MCF 10A (cell line): Measurements from ENCODE around the gene RNF213. TPM values are rescaled to one million over a fixed set of nuclear protein-coding genes. Genes with fewer than 3 reads are reported as not detected.

ENCODE experiments used
- BruUV-seq: library from RNA; stranded (reverse); fragments of 400-500 nt; replicated peaks from 2 replicates; lab custom pipeline; 2021; lab: Mats Ljungman, UMichigan
- CTCF ChIA-PET: fragments of 300-600 bp; sonication (Branson Sonifier 250); formaldehyde crosslinking; extraction: SDS; loops from one replicate; lab custom pipeline; 2021; ENCODE audit warnings: antibody characterized with exemption, inconsistent platforms; lab: Yijun Ruan, JAX
- POLR2A ChIA-PET: fragments of 300-600, 350-650 bp; sonication (Branson Sonifier 250); formaldehyde crosslinking; extraction: SDS; loops from one replicate; lab custom pipeline; 2020; ENCODE audit warnings: antibody characterized with exemption, inconsistent platforms; lab: Yijun Ruan, JAX
- DNase-seq: peaks from one replicate; pipeline ENCODE4 v3.0.0-alpha.2; 2018; ENCODE audit not compliant: unreplicated experiment
- H3K27ac Mint-ChIP-seq: one replicate; pipeline ENCODE4 v1.8.0; 2022; ENCODE audit warnings: mild to moderate bottlenecking, low read depth, mixed read lengths; ENCODE audit not compliant: unreplicated experiment
- H3K27me3 Mint-ChIP-seq: one replicate; pipeline ENCODE4 v1.8.0; 2022; ENCODE audit warnings: mixed read lengths; ENCODE audit not compliant: insufficient read depth, unreplicated experiment
- H3K36me3 Mint-ChIP-seq: one replicate; pipeline ENCODE4 v1.8.0; 2022; ENCODE audit warnings: mild to moderate bottlenecking, moderate library complexity, mixed read lengths; ENCODE audit not compliant: insufficient read depth, unreplicated experiment
- H3K4me1 Mint-ChIP-seq: one replicate; pipeline ENCODE4 v1.8.0; 2022; ENCODE audit warnings: mixed read lengths; ENCODE audit not compliant: insufficient read depth, unreplicated experiment
- H3K4me3 Mint-ChIP-seq: one replicate; pipeline ENCODE4 v1.8.0; 2022; ENCODE audit warnings: mild to moderate bottlenecking, moderate library complexity, mixed read lengths; ENCODE audit not compliant: unreplicated experiment
- H3K9me3 Mint-ChIP-seq: one replicate; pipeline ENCODE4 v1.8.0; 2022; ENCODE audit warnings: mixed read lengths; ENCODE audit not compliant: unreplicated experiment
- CTCF ChIP-seq: fragments of 200-600 bp; IDR thresholded peaks from one replicate; pipeline ENCODE4 v1.8.0; 2022; ENCODE audit warnings: antibody characterized with exemption, mild to moderate bottlenecking; ENCODE audit not compliant: unreplicated experiment
- intact Hi-C: fragments of 100-400 bp; cut with micrococcal nuclease; formaldehyde crosslinking; loops from 2 replicates; pipeline ENCODE4 v1.14.1; 2022
- total RNA-seq: library from RNA; stranded (reverse); gene quantifications from 2 replicates; pipeline ENCODE4 v1.2.3, GENCODE V29; 2022

Gene RNF213
- total RNA-seq, 1 experiment from 2014 or later: 50.5 TPM

GRCh38 chr17:80247561-80247960 is 13.1 kb upstream of the RNF213 start:
- no peak for TF ChIP-seq CTCF
- CTCF ChIA-PET: no interaction called here
- Mint-ChIP-seq H3K4me1 (peaks cover 1% of the 10 kb centered on the region), H3K4me3 (no peak overlapping the region), H3K9me3 (no peaks in the 10 kb centered on the region), H3K36me3 (peaks cover 9% of the 10 kb centered on the region), H3K27ac (no peak overlapping the region), H3K27me3 (no peaks in the 10 kb centered on the region)
- intact Hi-C loops: no loop called here
- BruUV-seq: no TSS peak
- no peak for DNase-seq
- POLR2A ChIA-PET: no interaction called here

GRCh38 chr17:80248001-80248893 is 12.4 kb upstream of the RNF213 start:
- TF ChIP-seq CTCF: no peak
- no peak overlapping the region for H3K27ac Mint-ChIP-seq
- ChIA-PET POLR2A (no interaction called here), CTCF (no interaction called here)
- H3K4me1 Mint-ChIP-seq: peaks cover 5% of the 10 kb centered on the region
- BruUV-seq: no TSS peak
- no peaks in the 10 kb centered on the region for H3K27me3 Mint-ChIP-seq
- no peak overlapping the region for H3K4me3 Mint-ChIP-seq
- no peaks in the 10 kb centered on the region for H3K9me3 Mint-ChIP-seq
- no peak for DNase-seq
- intact Hi-C loops: no loop called here
- H3K36me3 Mint-ChIP-seq: peaks cover 9% of the 10 kb centered on the region

- H3K9me3 Mint-ChIP-seq: no peaks in the 10 kb centered on the region
- DNase-seq: no peak
- no peak for TF ChIP-seq CTCF
- H3K4me1 Mint-ChIP-seq: peaks cover 7% of the 10 kb centered on the region
- CTCF ChIA-PET: no interaction called here
- H3K27me3 Mint-ChIP-seq: no peaks in the 10 kb centered on the region
- no TSS peak for BruUV-seq
- POLR2A ChIA-PET: interaction anchor here (1.2 kb wide), 1 partner anchor 73 kb away, joined by 3 read pairs; no protein-coding TSS in a partner anchor
- peaks cover 9% of the 10 kb centered on the region for H3K36me3 Mint-ChIP-seq
- no peak overlapping the region for H3K27ac Mint-ChIP-seq
- intact Hi-C loops: no loop called here
- no peak overlapping the region for H3K4me3 Mint-ChIP-seq
Measured at GRCh38 chr17:80248894-80249710, 11.6 kb upstream of the RNF213 start.

GRCh38 chr17:80251966-80252365 is 8.7 kb upstream of the RNF213 start:
- intact Hi-C loops: loop anchor here (2.0 to 5.0 kb wide), 3 partner anchors 105 to 243 kb away; partner anchors contain the start of gene EIF4A3
- Mint-ChIP-seq H3K9me3 (no peaks in the 10 kb centered on the region), H3K4me1 (peaks cover 17% of the 10 kb centered on the region), H3K4me3 (no peak overlapping the region), H3K36me3 (no peaks in the 10 kb centered on the region), H3K27me3 (no peaks in the 10 kb centered on the region), H3K27ac (no peak overlapping the region)
- ChIA-PET CTCF (interaction anchor here (0.5 to 1.6 kb wide), 7 partner anchors 13 to 244 kb away, joined by 3 to 10 read pairs (median 3); no protein-coding TSS in a partner anchor), POLR2A (interaction anchor here (1.2 kb wide), 1 partner anchor 151 kb away, joined by 5 read pairs; the partner anchor contains the start of gene GAA)
- no TSS peak for BruUV-seq
- TF ChIP-seq CTCF: no peak
- DNase-seq: no peak
